C4-2B (cell line): ENCODE results near the gene NBEAL2.

Experiments
- H3K27ac ChIP-seq: fragments of 450-650 bp; 2 replicates; pipeline ENCODE4 v1.5.1; 2017
- CTCF ChIP-seq: fragments of 450-650 bp; conservative IDR thresholded peaks from 2 replicates; pipeline ENCODE4 v1.5.1; 2017; ENCODE audit warnings: mild to moderate bottlenecking
- ZFX ChIP-seq: fragments of 450-650 bp; IDR thresholded peaks from 2 replicates; pipeline ENCODE4 v1.6.1; 2017

The NBEAL2 gene

GRCh38 chr3:46994801-46995731, 15.6 kb downstream of the NBEAL2 start:
- H3K27ac ChIP-seq: no peak overlapping the region
- TF ChIP-seq ZFX (no peak), CTCF (no peak)

- TF ChIP-seq ZFX: no peak
- no peak for TF ChIP-seq CTCF
- no peak overlapping the region for H3K27ac ChIP-seq
These were observed 16.6 kb downstream of the NBEAL2 start for GRCh38 chr3:46995901-46996562.

GRCh38 chr3:46996689-46997452, 17.4 kb downstream of the NBEAL2 start:
- H3K27ac ChIP-seq: no peak overlapping the region
- no peak for TF ChIP-seq CTCF
- no peak for TF ChIP-seq ZFX

GRCh38 chr3:46997453-46998091, 18.1 kb downstream of the NBEAL2 start:
- no peak overlapping the region for H3K27ac ChIP-seq
- TF ChIP-seq CTCF (no peak), ZFX (no peak)

GRCh38 chr3:46998121-46998851, 18.8 kb downstream of the NBEAL2 start:
- TF ChIP-seq ZFX: no peak
- no peak; the same call in 1 of the 2 replicates for TF ChIP-seq CTCF
- no peak overlapping the region for H3K27ac ChIP-seq

- TF ChIP-seq ZFX (no peak), CTCF (no peak; the same call in 1 of the 2 replicates)
- H3K27ac ChIP-seq: no peak overlapping the region
These were observed 19.5 kb downstream of the NBEAL2 start for GRCh38 chr3:46998852-46999515.
